Ectodermal cell (in vitro differentiated cells): ENCODE results near the gene IQSEC1.

Experiments
- H3K27ac ChIP-seq: 2 replicates; pipeline ENCODE4 v1.7.0; 2013; ENCODE audit warnings: mild to moderate bottlenecking, low read depth, low read length; ENCODE audit not compliant: insufficient read depth, poor library complexity, severe bottlenecking
- H3K27me3 ChIP-seq: 2 replicates; pipeline ENCODE4 v1.7.0; 2013; ENCODE audit warnings: mild to moderate bottlenecking, low read length; ENCODE audit not compliant: insufficient read depth, control insufficient read depth, poor library complexity, severe bottlenecking
- H3K36me3 ChIP-seq: one replicate; pipeline ENCODE4 v1.7.0; 2013; ENCODE audit warnings: low read length; ENCODE audit not compliant: control insufficient read depth, insufficient read depth
- H3K4me1 ChIP-seq: one replicate; pipeline ENCODE4 v1.7.0; 2013; ENCODE audit warnings: low read length; ENCODE audit not compliant: control insufficient read depth, insufficient read depth
- H3K4me3 ChIP-seq: 2 replicates; pipeline ENCODE4 v1.7.0; 2013; ENCODE audit warnings: low read depth, low read length, control low read depth; ENCODE audit not compliant: insufficient read depth
- H3K9me3 ChIP-seq: 2 replicates; pipeline ENCODE4 v1.7.0; 2013; ENCODE audit warnings: mild to moderate bottlenecking, low read length, moderate library complexity; ENCODE audit not compliant: control insufficient read depth
- WGBS, 2 experiments: methylation state at CpG; one replicate each; pipeline ENCODE4 v1.1.7; 2013; ENCODE audit warnings: missing lambda C conversion rate in 2 of 2; 5-methylcytosine and 5-hydroxymethylcytosine counted together

IQSEC1 gene

DNA sequence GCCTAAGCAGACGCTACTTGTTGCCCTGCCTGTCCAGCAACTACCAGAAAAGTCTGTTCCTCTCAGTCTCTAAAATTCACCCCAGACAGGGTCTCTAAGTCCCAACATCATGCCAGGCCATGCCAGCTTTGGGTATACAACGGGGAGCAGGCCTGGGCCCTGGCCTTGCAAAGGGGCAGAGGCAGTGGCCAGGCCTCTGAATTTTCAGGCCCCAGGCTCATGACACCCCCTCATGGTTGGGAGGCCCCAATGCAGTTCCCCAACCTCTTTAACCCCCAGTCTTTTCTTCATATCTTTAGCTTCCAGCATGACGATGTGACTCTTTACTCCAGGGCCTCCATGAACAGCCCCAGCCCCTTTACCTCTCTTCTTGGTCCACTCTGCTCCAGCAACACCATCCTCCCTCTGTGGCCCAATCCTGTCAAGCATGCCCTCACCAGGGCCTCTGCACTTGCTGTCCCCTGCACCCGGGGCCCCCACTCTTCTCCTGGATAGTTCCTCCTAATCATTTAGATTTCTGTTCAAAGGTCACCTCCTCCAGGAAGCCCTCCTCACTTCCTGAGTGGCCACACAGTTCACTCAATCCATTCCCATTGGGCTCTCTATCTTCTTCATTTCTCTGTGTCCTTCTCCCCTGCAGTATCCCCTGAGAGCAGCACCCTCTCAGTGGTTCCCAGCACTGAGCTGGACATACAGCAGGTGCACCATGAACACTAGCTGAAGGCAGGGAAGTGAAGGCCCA is 4.8 kb downstream of the IQSEC1 start:
- H3K27ac ChIP-seq: no peak overlapping the region
- no peaks in the 10 kb centered on the region for H3K9me3 ChIP-seq
- WGBS, 2 experiments: 69 to 70% methylated on average over 4 of the region's 4 CpGs
- H3K4me1 ChIP-seq: peaks cover 14% of the 10 kb centered on the region
- H3K4me3 ChIP-seq: no peak overlapping the region
- H3K36me3 ChIP-seq: no peaks in the 10 kb centered on the region
- peaks cover 18% of the 10 kb centered on the region for H3K27me3 ChIP-seq

DNA sequence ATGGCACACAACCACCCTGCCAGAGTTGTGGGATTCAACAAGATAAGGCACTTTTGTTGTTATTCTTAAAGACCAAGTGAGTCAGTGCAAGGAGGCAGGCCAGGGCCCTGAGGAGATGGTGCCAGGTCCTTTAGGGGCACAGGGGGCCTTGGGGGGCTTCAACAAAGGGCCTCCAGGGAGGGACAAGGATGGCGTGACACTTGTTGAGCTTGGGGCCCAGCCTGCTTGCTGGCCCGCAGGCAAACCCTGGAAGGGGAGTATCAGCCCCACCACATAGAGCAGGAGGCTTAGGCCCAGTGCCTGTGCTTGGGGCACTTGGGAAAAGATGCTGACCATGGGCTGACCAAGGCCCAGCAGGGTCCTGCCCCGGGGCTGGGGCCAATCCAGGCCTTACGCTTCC is 5.5 kb downstream of the IQSEC1 start:
- Histone ChIP-seq H3K27me3 (peaks cover 11% of the 10 kb centered on the region), H3K4me3 (no peak overlapping the region), H3K9me3 (no peaks in the 10 kb centered on the region), H3K36me3 (no peaks in the 10 kb centered on the region), H3K4me1 (peaks cover 12% of the 10 kb centered on the region), H3K27ac (no peak overlapping the region)
- 93 to 94% methylated on average over 4 of the region's 4 CpGs for WGBS, 2 experiments

- no peak overlapping the region for H3K4me3 ChIP-seq
- no peaks in the 10 kb centered on the region for H3K9me3 ChIP-seq
- no peaks in the 10 kb centered on the region for H3K36me3 ChIP-seq
- H3K27me3 ChIP-seq: peaks cover 2% of the 10 kb centered on the region
- WGBS, 2 experiments: 86 to 87% methylated on average over 4 of the region's 4 CpGs
- H3K27ac ChIP-seq: no peak overlapping the region
- H3K4me1 ChIP-seq: peaks cover 6% of the 10 kb centered on the region
Measured at GRCh38 chr3:13066834-13067233, 6.4 kb downstream of the IQSEC1 start.

- no peaks in the 10 kb centered on the region for H3K36me3 ChIP-seq
- H3K4me3 ChIP-seq: no peak overlapping the region
- H3K9me3 ChIP-seq: no peaks in the 10 kb centered on the region
- H3K27me3 ChIP-seq: no peaks in the 10 kb centered on the region
- H3K4me1 ChIP-seq: peaks cover 6% of the 10 kb centered on the region
- no peak overlapping the region for H3K27ac ChIP-seq
- 91 to 93% methylated on average over 11 of the region's 11 CpGs for WGBS, 2 experiments
Measured at GRCh38 chr3:13066236-13066635, 7.0 kb downstream of the IQSEC1 start.

GRCh38 chr3:13065727-13066126 is 7.5 kb downstream of the IQSEC1 start:
- H3K4me1 ChIP-seq: peaks cover 4% of the 10 kb centered on the region
- H3K36me3 ChIP-seq: no peaks in the 10 kb centered on the region
- WGBS, 2 experiments: 71 to 74% methylated on average over 4 of the region's 4 CpGs
- H3K9me3 ChIP-seq: no peaks in the 10 kb centered on the region
- H3K4me3 ChIP-seq: no peak overlapping the region
- H3K27me3 ChIP-seq: no peaks in the 10 kb centered on the region
- H3K27ac ChIP-seq: no peak overlapping the region

DNA sequence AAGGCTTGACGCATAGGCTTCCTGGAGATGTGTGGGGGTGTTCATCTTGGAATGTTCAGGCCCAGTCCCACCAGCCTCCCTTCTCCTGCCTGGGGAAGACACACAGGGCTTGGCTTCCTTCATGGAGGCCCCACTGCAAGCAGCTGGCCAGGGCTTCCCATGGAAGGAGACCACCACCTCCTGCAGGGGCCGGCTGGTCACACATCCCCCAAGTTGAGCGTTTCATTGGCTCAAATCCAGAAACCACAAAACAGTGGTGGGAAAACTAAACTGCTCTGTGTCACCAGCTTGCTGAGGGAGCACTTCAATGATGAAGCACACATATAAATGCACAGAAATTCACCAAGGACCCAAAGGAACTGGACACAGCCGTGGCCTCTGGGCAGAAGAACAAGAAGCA is 8.3 kb downstream of the IQSEC1 start:
- Histone ChIP-seq H3K27ac (no peak overlapping the region), H3K9me3 (no peaks in the 10 kb centered on the region), H3K4me3 (no peak overlapping the region), H3K36me3 (no peaks in the 10 kb centered on the region), H3K27me3 (no peaks in the 10 kb centered on the region), H3K4me1 (no peaks in the 10 kb centered on the region)
- 93 to 95% methylated on average over 4 of the region's 4 CpGs for WGBS, 2 experiments

- no peak overlapping the region for H3K27ac ChIP-seq
- no peaks in the 10 kb centered on the region for H3K4me1 ChIP-seq
- no peaks in the 10 kb centered on the region for H3K36me3 ChIP-seq
- H3K9me3 ChIP-seq: no peaks in the 10 kb centered on the region
- 93 to 94% methylated on average over 12 of the region's 12 CpGs for WGBS, 2 experiments
- H3K4me3 ChIP-seq: no peak overlapping the region
- H3K27me3 ChIP-seq: no peaks in the 10 kb centered on the region
Measured at GRCh38 chr3:13064159-13064868, 8.9 kb downstream of the IQSEC1 start.

DNA sequence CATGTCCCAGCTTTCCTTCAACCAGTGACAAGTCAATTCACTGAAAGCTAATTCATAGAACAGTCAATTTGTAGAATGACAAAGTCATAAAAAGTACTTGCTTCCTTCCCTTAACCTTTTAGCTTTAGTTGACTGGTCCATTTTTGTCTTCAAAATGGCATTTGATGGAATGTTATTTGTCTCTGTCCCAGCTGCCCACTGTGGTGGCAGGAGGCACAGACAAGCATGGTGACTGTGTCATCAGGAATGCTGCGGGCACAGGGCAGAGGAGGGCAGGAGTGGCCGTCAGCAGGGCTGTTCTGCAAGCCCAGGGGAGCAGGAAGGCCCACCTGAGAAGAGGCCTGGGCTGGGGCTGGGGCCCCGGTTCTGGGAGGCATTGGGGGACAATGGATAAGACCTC is 10.0 kb downstream of the IQSEC1 start:
- no peaks in the 10 kb centered on the region for H3K27me3 ChIP-seq
- 89% methylated on average over 3 of the region's 3 CpGs for WGBS, 2 experiments
- no peak overlapping the region for H3K27ac ChIP-seq
- no peaks in the 10 kb centered on the region for H3K36me3 ChIP-seq
- no peaks in the 10 kb centered on the region for H3K4me1 ChIP-seq
- H3K4me3 ChIP-seq: no peak overlapping the region
- H3K9me3 ChIP-seq: no peaks in the 10 kb centered on the region

DNA sequence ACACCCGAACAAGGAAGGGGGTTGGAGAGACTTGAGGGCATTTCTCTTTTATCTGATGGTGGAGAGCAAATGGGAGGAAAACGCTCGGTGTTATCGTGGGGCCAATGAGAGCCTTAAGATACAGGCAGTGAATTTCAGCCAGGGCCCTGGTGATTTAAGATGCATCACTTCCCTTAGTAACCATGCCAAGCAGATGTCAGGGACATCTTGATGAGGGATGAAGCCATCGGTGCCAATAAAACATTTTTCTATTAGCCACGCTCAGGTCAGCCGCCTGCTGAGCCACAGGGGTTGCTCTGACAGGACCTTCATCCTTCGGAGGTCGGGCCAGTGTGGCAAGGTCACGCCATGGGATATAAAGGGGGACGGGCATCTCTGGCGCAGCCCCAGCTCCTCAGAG is 10.6 kb downstream of the IQSEC1 start:
- no peak overlapping the region for H3K27ac ChIP-seq
- no peak overlapping the region for H3K4me3 ChIP-seq
- H3K4me1 ChIP-seq: peaks cover 3% of the 10 kb centered on the region
- H3K36me3 ChIP-seq: no peaks in the 10 kb centered on the region
- no peaks in the 10 kb centered on the region for H3K27me3 ChIP-seq
- H3K9me3 ChIP-seq: no peaks in the 10 kb centered on the region
- WGBS, 2 experiments: 90 to 91% methylated on average over 12 of the region's 12 CpGs

- H3K4me3 ChIP-seq: no peak overlapping the region
- no peak overlapping the region for H3K27ac ChIP-seq
- no peaks in the 10 kb centered on the region for H3K27me3 ChIP-seq
- H3K4me1 ChIP-seq: peaks cover 8% of the 10 kb centered on the region
- H3K9me3 ChIP-seq: no peaks in the 10 kb centered on the region
- no peaks in the 10 kb centered on the region for H3K36me3 ChIP-seq
- WGBS, 2 experiments: 88 to 90% methylated on average over 16 of the region's 16 CpGs
Measured at GRCh38 chr3:13060341-13060910, 12.8 kb downstream of the IQSEC1 start.
